GM15510 (cell line): Measurements from ENCODE around the gene BPIFA2.

Source experiments
- POLR2A ChIP-seq: IDR thresholded peaks from 3 replicates; pipeline ENCODE4 v1.6.1; 2011; ENCODE audit warnings: borderline replicate concordance; ENCODE audit not compliant: insufficient read length; ENCODE audit errors: extremely low read depth

BPIFA2 gene

GRCh38 chr20:33154252-33154651, 13.7 kb upstream of the BPIFA2 start:
- no peak for TF ChIP-seq POLR2A

- TF ChIP-seq POLR2A = no peak
Measured at GRCh38 chr20:33158637-33159385, 9.1 kb upstream of the BPIFA2 start.

- no peak for TF ChIP-seq POLR2A
Measured at GRCh38 chr20:33159713-33160112, 8.2 kb upstream of the BPIFA2 start.

GRCh38 chr20:33160681-33161080, 7.3 kb upstream of the BPIFA2 start:
- no peak for TF ChIP-seq POLR2A

- TF ChIP-seq POLR2A = no peak
Measured at GRCh38 chr20:33162313-33162712, 5.6 kb upstream of the BPIFA2 start.

GRCh38 chr20:33162753-33163152, 5.2 kb upstream of the BPIFA2 start:
- no peak for TF ChIP-seq POLR2A

GRCh38 chr20:33163856-33164762, 3.9 kb upstream of the BPIFA2 start:
- no peak for TF ChIP-seq POLR2A

GRCh38 chr20:33164763-33165095, 3.2 kb upstream of the BPIFA2 start:
- TF ChIP-seq POLR2A = no peak

- TF ChIP-seq POLR2A = no peak
Measured at GRCh38 chr20:33165416-33166055, 2.4 kb upstream of the BPIFA2 start.

GRCh38 chr20:33166533-33167113, 1.3 kb upstream of the BPIFA2 start:
- no peak for TF ChIP-seq POLR2A

GRCh38 chr20:33169176-33169794, 1.3 kb downstream of the BPIFA2 start:
- no peak for TF ChIP-seq POLR2A

GRCh38 chr20:33172781-33173180, 4.8 kb downstream of the BPIFA2 start:
- no peak for TF ChIP-seq POLR2A

GRCh38 chr20:33175123-33175522, 7.2 kb downstream of the BPIFA2 start:
- no peak for TF ChIP-seq POLR2A

GRCh38 chr20:33176101-33176500, 8.1 kb downstream of the BPIFA2 start:
- TF ChIP-seq POLR2A = no peak

GRCh38 chr20:33177866-33178265, 9.9 kb downstream of the BPIFA2 start:
- no peak for TF ChIP-seq POLR2A

GRCh38 chr20:33178726-33179125, 10.8 kb downstream of the BPIFA2 start:
- no peak for TF ChIP-seq POLR2A

- TF ChIP-seq POLR2A = no peak
Measured at GRCh38 chr20:33180169-33180568, 12.2 kb downstream of the BPIFA2 start.
